ENCODE measurements around the gene SLFNL1. TPM values are rescaled to one million over a fixed set of nuclear protein-coding genes. Genes with fewer than 3 reads are reported as not detected.

Gene SLFNL1
- total RNA-seq (2014; rRNA removed; shearing (Covaris generic)) (0.11 TPM in 1 of 2 replicates, not detected in the other), polyA plus RNA-seq (2016; fragmentation: Nextera tagmentation; extraction: Ambion mirVana) (0.21 TPM in 1 of 2 replicates, not detected in the other)

DNA sequence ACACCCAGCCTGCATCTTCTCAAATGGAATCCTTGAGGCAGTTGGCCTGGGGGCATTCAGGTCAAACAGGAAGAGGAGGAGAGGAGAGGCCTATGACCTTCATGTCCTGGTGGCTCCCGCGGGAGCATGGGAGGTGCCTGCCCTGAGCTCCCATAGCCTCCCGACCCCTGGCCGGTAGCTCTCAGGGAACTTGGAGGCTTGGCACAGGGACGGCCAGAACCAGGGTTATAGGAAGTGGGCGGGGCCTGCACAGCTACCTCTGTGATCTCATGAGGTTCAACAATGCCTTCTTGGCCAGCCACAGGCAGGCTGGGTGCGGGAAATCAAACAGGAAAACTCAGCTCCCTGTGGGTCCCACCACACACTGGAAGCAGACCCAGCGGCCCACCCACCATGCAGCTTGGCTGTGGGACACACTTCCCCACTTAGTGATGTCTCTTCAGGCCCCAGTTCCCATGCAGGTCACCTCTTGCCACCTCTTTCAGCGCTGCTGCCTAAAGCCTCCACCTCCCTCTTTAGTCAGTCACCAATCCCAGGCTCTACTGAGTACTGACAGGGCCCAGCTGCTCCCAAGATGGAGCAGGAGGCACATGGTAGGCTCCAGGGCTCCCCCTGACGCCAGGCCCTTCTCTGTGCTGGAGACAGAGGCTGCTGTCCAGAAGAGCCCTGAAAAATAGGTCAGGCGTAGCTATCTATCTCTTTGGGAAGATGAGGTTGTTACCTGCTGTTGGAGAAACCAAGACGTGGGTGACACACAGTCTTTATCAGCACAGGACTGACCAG, at the start of gene SLFNL1:
Gene SLFNL1, minus strand, starts transcription at position 200 of the 783 bp plus-strand sequence. CDS start 1,065 bp downstream, outside the sequence.
- WGBS, 2 experiments (ENCODE audit: low coverage in 1 of 2, low lambda C conversion rate in 2 of 2, missing lambda C conversion rate in 2 of 2): 72 to 74% methylated on average over 11 to 12 of the region's 12 CpGs
- Histone ChIP-seq H3K9me3 (ENCODE audit: low read depth) (no peaks in the 10 kb centered on the region), H3K79me2 (ENCODE audit: insufficient read depth) (no peaks in the 10 kb centered on the region), H3K36me3 (ENCODE audit: low read depth) (no peaks in the 10 kb centered on the region), H3K27me3 (replicated peaks; ENCODE audit: insufficient read depth) (no peaks in the 10 kb centered on the region), H4K20me1 (ENCODE audit: insufficient read depth) (no peaks in the 10 kb centered on the region), H3K9me2 (ENCODE audit: insufficient read depth) (no peaks in the 10 kb centered on the region), H3K4me2 (ENCODE audit: unreplicated experiment) (no peak within 1 kb of the TSS), H3K27ac (no peak within 1 kb of the TSS), H3F3A (ENCODE audit: insufficient read depth) (no peaks in the 10 kb centered on the region), H3K4me1 (ENCODE audit: insufficient read depth) (no peaks in the 10 kb centered on the region), H3K9ac (no peak within 1 kb of the TSS), H3K4me3 (no peak within 1 kb of the TSS), H2AFZ (no peak within 1 kb of the TSS)
- TF ChIP-seq EZH2phosphoT487 (IDR thresholded peaks at IDR 0.05; ENCODE audit: insufficient read depth, low read depth) (no peak), EZH2 (IDR thresholded peaks at IDR 0.05; ENCODE audit: insufficient read depth, poor library complexity, severe bottlenecking) (no peak)
- in situ Hi-C loops (cut with MboI): no loop called here
- no peak for DNase-seq

DNA sequence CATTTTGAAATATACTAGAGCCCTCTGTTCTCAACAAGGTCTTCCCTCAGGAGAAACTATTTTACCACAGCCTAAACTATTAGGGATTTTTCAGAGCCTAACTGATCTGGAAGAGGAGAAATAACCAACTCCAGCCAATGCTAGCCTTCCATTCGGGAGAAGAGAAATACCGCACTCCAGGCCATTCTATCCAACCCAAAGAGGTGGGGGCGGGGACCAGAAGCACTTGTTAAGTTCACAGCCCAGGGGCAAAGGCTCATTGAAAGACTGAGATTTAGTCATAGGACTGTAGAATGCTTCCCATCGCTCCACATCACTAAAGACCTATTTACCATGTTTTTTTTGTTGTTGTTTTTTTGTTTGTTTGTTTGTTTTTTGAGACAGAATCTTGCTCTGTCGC, 35.4 kb upstream of the SLFNL1 start:
- DNase-seq: no peak
- 98 to 99% methylated on average over 5 of the region's 5 CpGs for WGBS, 2 experiments (ENCODE audit: low coverage in 1 of 2, low lambda C conversion rate in 2 of 2, missing lambda C conversion rate in 2 of 2)
- in situ Hi-C loops (cut with MboI): no loop called here
- Histone ChIP-seq H3K9me2 (ENCODE audit: insufficient read depth) (no peaks in the 10 kb centered on the region), H3K27ac (no peak overlapping the region), H3K4me1 (ENCODE audit: insufficient read depth) (no peaks in the 10 kb centered on the region), H2AFZ (no peak overlapping the region), H3K9ac (no peak overlapping the region), H3K9me3 (ENCODE audit: low read depth) (no peaks in the 10 kb centered on the region), H3K27me3 (replicated peaks; ENCODE audit: insufficient read depth) (no peaks in the 10 kb centered on the region), H4K20me1 (ENCODE audit: insufficient read depth) (no peaks in the 10 kb centered on the region), H3K79me2 (ENCODE audit: insufficient read depth) (no peaks in the 10 kb centered on the region), H3F3A (ENCODE audit: insufficient read depth) (no peaks in the 10 kb centered on the region), H3K4me2 (ENCODE audit: unreplicated experiment) (no peak overlapping the region), H3K36me3 (ENCODE audit: low read depth) (no peaks in the 10 kb centered on the region), H3K4me3 (no peak overlapping the region)
- TF ChIP-seq EZH2phosphoT487 (IDR thresholded peaks at IDR 0.05; ENCODE audit: insufficient read depth, low read depth) (no peak), EZH2 (IDR thresholded peaks at IDR 0.05; ENCODE audit: insufficient read depth, poor library complexity, severe bottlenecking) (no peak)

DNA sequence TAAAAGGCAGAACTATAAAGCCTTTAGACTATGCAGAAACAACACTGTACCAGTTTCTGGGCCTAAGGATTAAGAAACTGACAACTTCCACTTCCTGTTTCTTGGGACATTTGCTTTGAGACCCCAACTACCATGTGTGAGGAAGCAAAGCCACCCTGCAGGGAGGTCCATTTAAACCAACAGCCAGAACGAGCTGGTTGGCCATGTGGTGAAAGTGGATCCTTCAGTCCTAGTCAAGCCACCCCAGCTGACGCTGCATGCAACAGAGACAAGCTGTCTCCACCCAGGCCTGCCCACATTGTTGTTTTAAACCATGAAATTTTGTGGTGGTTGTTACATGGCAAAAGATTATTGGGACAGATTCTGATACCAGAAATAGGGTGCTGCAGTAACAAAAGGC, 31.8 kb upstream of the SLFNL1 start:
- H3K9me2 ChIP-seq (ENCODE audit: insufficient read depth): no peaks in the 10 kb centered on the region
- H3K79me2 ChIP-seq (ENCODE audit: insufficient read depth): no peaks in the 10 kb centered on the region
- WGBS, 2 experiments (ENCODE audit: low coverage in 1 of 2, low lambda C conversion rate in 2 of 2, missing lambda C conversion rate in 2 of 2): 93 to 100% methylated on average over 2 of the region's 2 CpGs
- H2AFZ ChIP-seq: no peak overlapping the region
- no peaks in the 10 kb centered on the region for H3K4me1 ChIP-seq (ENCODE audit: insufficient read depth)
- H3K27me3 ChIP-seq (replicated peaks; ENCODE audit: insufficient read depth): no peaks in the 10 kb centered on the region
- no peak overlapping the region for H3K9ac ChIP-seq
- H3K27ac ChIP-seq: no peak overlapping the region
- H4K20me1 ChIP-seq (ENCODE audit: insufficient read depth): no peaks in the 10 kb centered on the region
- no peaks in the 10 kb centered on the region for H3K36me3 ChIP-seq (ENCODE audit: low read depth)
- TF ChIP-seq EZH2phosphoT487 (IDR thresholded peaks at IDR 0.05; ENCODE audit: insufficient read depth, low read depth): no peak
- no peak for TF ChIP-seq EZH2 (IDR thresholded peaks at IDR 0.05; ENCODE audit: insufficient read depth, poor library complexity, severe bottlenecking)
- in situ Hi-C loops (cut with MboI): no loop called here
- DNase-seq: no peak
- no peaks in the 10 kb centered on the region for H3K9me3 ChIP-seq (ENCODE audit: low read depth)
- H3K4me3 ChIP-seq: no peak overlapping the region
- H3K4me2 ChIP-seq (ENCODE audit: unreplicated experiment): no peak overlapping the region
- H3F3A ChIP-seq (ENCODE audit: insufficient read depth): no peaks in the 10 kb centered on the region

GRCh38 chr1:41051022-41051421, 29.5 kb upstream of the SLFNL1 start:
- whole genome bisulfite sequencing, 2 experiments (ENCODE audit: low coverage in 1 of 2, low lambda C conversion rate in 2 of 2, missing lambda C conversion rate in 2 of 2): 100% methylated on average over 1 of the region's 1 CpG
- no peak for TF ChIP-seq EZH2phosphoT487 (IDR thresholded peaks at IDR 0.05; ENCODE audit: insufficient read depth, low read depth)
- TF ChIP-seq EZH2 (IDR thresholded peaks at IDR 0.05; ENCODE audit: insufficient read depth, poor library complexity, severe bottlenecking): no peak

More at GRCh38 chr1:41051022-41051421, 29.5 kb upstream of the SLFNL1 start:
- H3K27me3 ChIP-seq (replicated peaks; ENCODE audit: insufficient read depth): no peaks in the 10 kb centered on the region
- no peaks in the 10 kb centered on the region for H3K9me3 ChIP-seq (ENCODE audit: low read depth)
- no peaks in the 10 kb centered on the region for H3K4me1 ChIP-seq (ENCODE audit: insufficient read depth)
- H2AFZ ChIP-seq: no peak overlapping the region
- no peaks in the 10 kb centered on the region for H3F3A ChIP-seq (ENCODE audit: insufficient read depth)
- no peak overlapping the region for H3K27ac ChIP-seq
- no peaks in the 10 kb centered on the region for H3K79me2 ChIP-seq (ENCODE audit: insufficient read depth)
- no peaks in the 10 kb centered on the region for H4K20me1 ChIP-seq (ENCODE audit: insufficient read depth)
- no peak for DNase-seq
- no peak overlapping the region for H3K4me2 ChIP-seq (ENCODE audit: unreplicated experiment)
- H3K9me2 ChIP-seq (ENCODE audit: insufficient read depth): no peaks in the 10 kb centered on the region
- H3K4me3 ChIP-seq: no peak overlapping the region
- no peak overlapping the region for H3K9ac ChIP-seq
- H3K36me3 ChIP-seq (ENCODE audit: low read depth): no peaks in the 10 kb centered on the region
- in situ Hi-C loops (cut with MboI): no loop called here
